GM19438 (cell line): ENCODE measurements around the gene PRPH2.
"Not testable (repeated sequence)": the region's sequence is repeated elsewhere in the genome, so short reads cannot be mapped to it uniquely, and the experiment has no call there.

ENCODE experiments used
- ATAC-seq: cut with Tn5 transposase; IDR thresholded peaks from one replicate; pipeline ENCODE4 v1.9.1; 2021; ENCODE audit warnings: low read depth; ENCODE audit not compliant: unreplicated experiment

PRPH2 gene

DNA sequence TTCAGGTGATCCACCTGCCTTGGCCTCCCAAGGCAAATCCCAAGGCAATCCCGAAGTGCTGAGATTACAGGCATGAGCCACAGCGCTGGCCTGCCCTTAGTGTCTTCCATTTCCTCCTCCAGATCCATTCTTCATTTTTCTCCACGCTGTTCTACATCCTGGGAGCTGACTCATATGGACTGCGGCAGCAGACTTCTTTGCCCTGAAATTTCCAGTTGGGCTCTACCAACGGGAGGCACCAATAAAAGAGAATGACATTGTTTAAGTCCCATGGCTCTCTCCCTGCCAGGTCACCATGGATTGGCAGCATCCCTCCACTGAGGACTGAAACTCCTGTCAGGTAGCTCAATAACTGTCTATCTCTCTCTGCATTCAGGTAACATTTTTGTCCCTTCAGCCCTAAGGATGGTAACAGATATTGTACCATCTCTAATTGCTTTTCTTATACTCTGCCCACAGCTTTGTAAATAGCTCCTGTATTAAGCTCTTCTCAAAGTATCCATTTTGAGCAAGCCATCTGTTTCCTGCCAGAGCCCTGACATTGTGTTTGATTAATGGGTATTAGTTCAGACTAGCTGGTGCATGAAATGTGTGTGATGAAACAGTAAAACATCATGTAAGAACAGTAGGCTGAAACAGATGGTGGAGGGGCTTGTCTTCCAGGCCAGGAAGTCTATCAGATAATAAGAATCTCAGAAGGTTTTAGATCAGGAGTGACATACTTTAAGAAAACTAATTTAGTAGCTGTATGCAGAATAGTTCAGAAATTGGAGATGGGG, 19.9 kb upstream of the PRPH2 start:
- ATAC-seq = no peak

DNA sequence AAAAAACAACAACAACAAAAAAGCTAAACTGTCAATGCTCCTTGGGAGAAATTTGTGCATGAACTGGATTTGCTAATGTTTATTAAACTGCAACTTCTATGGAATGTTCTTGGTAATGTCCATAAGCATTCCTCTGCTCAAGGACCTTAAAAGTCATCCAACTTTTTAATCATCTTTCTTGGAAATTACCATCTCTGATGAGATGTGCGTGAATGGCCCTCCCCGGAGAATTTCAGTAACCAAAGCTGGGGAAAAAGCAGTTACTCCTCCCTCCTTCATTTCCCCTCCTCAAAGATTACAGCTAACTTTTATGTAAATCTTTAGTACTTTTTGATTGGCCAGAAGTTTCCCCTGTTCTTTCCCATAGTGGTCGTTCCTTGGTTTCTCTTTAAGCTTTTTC, 18.3 kb upstream of the PRPH2 start:
- ATAC-seq = no peak

DNA sequence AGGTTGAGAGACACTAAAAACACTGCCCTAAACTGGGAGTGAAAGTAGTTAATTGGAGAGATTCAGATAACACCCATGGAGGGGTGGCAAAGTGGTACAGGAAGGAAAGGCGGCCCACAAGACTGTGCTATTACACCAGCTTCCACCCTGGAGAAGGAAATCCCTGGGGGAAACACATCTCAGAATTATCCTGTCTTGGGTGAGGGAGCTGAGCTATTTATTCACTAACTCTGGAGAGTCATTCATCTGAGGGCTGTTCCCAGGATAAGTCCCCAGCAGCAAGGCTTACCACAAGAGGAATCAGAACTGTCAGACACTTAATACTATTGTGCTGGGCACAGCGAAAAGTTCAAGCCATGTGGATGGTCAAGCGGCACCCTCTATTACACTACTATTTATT, 13.6 kb upstream of the PRPH2 start:
- ATAC-seq = no peak

DNA sequence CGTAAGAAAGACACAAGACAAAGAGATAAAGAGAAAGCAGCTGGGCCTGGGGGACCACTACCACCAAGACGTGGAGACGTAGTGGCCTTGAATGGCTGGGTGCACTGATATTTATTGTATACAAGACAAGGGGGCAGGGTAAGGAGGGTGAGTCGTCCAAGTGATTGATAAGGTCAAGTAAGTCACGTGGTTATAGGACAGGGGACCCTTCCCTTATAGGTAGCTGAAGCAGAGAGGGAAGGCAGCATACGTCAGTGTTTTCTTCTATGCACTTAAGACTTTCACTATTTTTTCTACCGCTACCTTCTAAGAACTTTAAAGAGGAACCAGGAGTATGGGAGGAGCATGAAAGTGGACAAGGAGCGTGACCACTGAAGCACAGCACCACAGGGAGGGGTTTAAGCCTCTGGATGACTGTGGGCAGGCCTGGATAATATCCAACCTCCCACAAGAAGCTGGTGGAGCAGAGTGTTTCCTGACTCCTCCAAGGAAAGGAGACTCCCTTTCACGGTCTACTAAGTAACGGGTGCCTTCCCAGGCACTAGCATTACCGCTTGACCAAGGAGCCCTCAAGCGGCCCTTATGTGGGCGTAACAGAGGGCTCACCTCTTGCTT, 11.6 kb upstream of the PRPH2 start:
- ATAC-seq = not testable (repeated sequence)

DNA sequence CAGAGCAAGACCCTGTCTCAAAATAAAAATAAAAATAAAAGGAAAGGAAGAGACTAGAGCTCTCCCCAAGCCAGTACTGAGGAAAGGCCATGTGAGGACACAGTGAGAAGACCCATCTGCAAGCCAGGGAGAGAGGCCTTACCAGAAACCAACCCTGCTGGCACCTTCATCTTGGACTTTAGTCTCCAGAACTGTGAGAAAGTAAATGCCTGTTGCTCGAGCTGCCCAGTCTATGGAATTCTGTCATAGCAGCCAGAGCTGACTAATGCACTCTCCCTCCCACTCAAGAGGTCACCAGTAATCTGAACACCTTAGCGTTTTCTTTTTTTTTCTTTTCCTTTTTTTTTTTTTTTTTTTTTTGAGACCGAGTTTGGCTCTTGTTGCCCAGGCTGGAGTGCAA, 7.3 kb upstream of the PRPH2 start:
- no peak for ATAC-seq

DNA sequence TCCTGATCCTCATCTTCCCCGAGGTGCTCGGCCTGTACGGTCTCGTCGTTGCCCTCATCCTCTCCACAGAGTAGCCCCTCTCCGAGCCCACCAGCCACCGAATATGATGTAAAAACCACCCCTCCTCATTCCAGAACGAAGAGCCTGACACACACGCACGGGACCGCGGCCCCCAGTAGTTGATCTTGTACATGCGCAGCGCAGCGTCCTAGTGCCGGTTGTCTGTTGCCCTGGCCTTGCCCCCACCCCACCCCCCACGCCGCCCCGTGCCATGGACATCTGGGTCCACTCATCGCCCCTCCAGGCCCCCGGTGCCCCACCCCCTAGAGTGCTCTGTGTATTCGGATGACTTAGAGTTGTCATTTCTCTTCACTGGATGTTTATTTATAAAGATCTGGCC, 5.2 kb upstream of the PRPH2 start:
- ATAC-seq = no peak

DNA sequence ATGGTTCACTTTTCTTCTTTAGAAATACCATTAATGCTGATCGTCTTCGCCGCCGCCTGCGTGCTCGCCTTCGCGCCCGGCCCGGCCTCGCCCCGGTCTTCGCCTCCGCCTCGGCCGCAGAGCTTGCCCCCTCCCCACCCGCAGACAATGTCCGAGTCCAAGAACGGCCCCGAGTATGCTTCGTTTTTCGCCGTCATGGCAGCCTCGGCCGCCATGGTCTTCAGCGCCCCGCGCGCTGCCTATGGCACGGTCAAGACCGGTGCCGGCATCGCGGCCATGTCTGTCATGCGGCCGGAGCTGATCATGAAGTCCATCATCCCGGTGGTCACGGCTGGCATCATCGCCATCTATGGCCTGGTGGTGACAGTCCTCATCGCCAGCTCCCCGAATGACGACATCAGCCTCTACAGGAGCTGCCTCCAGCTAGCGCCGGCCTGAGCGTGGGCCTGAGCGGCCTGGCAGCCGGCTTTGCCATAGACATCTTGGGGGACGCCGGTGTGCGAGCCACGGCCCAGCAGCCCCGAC, 4.8 kb upstream of the PRPH2 start:
- ATAC-seq = no peak

DNA sequence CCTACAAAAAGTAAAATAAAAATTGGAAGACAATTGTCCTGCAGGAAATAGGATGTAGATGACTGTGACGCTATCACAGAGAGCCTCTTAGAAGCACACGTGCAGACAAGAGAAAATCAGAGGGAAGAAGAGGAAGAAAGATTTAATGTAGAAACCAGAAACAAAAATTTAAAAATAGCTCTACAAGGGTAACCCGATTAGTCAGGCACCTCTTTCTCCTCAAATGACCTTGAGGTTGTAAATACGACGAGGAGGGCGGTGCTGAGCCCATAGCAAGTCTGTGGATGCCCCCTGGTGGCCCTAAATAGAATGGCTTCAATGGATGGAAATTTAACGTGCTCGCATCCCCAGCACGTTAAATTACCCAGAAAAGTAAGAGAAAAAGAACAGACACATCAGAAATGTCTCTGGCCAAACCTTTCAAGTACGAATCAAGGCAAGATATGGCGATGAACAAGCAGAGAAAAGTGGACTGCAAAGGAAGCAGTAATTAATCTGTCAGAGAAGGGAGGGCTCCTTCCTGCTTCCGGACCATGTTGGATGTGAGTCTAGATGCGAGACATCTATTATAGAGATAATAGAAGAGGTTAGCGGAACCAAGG, 4.2 kb upstream of the PRPH2 start:
- ATAC-seq = no peak

DNA sequence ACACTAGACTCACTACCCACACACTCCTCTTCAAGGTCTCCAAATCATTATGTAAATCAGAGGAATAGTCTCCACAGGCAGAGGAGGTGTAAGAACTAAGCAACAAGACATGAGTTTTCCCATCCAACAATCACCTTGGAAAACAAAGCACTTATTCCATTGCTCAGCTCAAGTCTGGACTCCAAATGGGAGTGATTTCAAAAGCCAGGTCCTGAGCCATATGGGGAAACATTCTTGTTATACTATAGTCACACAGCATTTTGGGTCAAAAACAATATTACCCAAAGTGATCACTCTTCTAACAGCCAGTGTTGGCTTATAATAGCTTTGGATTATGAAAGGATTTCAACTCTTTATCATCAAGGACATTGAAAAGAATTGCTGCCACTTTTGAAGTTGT, 3.6 kb upstream of the PRPH2 start:
- no peak for ATAC-seq

DNA sequence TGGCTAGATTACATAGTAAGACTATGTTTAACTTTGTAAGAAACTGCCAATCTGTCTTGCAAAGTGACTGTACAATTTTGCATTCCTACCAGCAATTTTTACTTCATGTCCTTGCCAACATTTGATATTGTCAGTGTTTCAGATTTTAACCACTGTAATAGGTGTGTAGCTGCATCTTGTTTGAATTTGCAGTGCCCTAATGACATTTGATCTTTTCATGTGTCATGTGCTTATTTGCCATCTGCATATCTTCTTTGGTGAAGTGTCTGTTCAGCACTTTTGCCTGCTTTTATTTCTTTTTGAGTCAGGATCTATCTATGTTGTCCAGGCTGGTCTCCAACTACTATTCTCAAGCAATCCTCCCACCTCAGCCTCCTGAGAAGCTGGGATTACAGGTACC, 2.4 kb upstream of the PRPH2 start:
- no peak for ATAC-seq

DNA sequence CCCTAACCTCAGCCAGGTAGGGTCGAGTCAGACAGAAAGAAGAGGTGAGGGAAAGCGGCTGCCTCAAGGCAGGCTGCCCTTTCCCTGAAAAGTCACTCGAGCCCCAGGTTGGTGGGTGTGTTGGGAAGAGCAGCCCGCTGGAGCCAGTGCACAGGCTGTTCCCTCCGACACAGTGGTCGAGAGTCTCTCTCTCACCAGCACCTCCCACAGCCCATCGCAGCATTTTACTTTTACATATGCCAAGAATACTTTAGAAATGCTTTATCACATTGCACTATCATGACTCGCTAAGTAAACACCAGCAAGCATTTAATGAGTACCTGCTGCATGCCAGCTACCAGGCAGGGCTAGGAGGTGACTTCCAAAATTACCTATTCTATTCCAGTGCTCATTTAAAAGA, 1.7 kb downstream of the PRPH2 start:
- no peak for ATAC-seq

DNA sequence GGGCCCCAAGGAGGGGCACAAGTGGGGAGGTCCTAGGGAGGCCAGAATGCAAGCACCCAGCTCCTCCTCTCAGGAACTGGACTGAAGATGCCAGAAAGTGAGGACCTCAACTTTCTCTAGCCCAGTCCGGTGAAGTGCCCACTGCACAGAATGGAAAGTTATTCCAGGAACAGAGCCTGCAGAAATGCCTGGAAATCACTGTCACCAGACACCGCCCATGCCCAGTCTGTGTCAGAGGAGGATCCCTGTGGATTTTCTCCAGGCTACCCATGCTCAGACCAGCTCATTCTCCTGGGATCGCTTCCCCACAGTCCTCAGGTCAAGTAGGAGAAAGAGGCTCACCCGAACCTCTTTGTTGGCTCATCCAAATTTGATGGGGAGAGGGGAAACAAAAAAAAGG, 6.5 kb downstream of the PRPH2 start:
- no peak for ATAC-seq

DNA sequence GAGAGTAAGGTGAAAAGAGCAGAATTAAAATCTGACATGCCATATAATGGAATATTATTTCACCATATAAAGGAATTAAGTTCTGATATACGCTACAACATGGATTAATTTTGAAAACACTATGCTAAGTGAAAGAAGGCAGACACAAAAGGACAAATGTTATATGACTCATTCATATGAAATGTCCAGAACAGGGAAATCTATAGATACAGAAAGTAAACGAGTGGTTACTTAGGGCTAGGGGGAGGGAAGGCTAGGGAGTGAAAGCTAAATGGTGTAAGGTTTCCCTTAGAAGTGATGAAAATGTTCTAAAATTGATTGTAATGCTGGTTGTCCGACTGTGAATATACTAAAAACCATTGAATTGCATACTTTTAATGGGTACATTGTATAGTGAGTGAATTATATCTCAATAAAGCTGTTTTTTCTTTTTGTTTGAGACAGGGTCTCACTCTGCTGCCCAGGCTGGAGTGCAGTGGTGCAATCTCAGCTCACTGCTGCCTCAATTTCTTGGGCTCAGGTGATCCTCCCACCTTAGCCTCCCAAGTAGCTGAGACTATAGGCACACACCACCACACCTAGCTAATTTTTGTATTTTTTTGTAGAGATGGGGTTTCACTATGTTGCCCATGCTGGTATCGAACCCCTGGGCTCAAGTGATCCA, 8.2 kb downstream of the PRPH2 start:
- no peak for ATAC-seq

DNA sequence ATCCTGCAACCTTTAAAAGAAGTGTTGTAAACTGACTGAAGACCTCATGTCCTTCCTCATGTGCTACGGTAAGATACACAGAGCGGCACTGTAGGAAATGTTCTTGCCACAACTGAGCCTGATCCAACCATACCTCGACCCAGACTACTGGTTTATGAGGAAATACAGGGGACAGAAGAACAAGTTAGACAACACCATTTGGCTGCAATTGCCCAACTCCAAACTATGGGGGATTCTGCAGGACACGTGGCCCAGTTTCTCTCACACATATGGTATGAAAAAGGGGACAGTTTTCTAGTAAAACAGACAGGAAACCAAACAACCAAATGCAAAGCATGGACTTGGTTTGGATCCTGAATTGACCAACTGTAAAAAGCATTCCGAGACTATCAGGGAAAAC, 10.5 kb downstream of the PRPH2 start:
- no peak for ATAC-seq

DNA sequence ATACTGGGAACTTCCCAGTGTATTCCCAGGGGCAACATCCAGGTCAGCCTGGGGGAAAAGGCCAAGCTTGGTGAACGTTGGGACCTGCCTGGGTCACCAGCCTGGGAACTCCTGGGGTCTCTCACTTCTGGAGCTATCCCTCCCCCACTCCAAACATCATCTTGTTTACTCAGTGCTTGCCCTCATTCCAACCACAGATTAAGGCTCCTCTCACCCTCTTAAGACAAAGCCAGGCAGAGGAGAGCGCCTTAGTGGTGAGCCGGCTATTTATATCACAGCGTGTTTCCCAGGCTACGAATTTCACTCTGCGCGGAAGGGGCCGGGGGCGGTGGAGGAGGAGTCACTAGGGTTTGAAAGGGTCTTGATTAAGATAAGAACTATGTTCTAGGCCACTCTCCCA, 12.1 kb downstream of the PRPH2 start:
- ATAC-seq = no peak

DNA sequence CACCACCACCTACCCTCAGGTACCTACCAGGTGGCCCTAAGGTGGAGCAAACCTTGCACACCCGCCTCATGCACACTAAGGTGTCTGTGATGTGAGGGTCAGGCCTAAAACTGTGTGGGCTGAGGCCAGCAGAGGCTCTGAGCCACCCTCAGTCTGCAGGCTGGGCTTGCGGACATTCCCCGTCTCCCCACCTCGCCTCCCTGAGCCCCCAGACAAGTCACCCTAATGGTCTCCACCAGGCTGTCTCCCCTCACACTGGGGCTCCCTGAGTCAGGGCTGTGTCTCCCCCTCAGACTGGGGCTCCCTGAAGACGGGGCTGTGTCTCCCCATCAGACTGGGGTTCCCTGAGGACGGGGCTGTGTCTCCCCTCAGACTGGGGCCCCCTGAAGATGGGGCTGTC, 12.5 kb downstream of the PRPH2 start:
- no peak for ATAC-seq

DNA sequence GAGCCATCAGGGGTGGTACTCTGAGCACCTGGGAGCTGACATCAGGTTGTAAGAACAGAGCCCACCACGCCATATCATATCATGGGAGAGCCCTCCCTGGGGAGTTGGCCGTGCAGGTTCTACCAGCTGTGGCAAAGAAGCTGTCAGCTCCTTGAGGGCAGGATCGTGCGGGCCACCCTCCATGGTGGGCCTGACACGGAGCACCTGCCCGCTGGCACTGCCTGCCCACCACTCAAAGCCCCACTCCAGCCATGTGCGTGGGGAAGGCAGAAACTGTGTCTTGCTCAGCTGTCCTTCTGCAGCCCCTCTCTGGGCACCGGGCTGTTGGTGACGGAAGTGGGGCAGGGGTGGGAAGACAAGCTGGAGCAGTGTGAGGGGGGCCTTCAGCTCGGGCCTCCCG, 14.3 kb downstream of the PRPH2 start:
- ATAC-seq = no peak

DNA sequence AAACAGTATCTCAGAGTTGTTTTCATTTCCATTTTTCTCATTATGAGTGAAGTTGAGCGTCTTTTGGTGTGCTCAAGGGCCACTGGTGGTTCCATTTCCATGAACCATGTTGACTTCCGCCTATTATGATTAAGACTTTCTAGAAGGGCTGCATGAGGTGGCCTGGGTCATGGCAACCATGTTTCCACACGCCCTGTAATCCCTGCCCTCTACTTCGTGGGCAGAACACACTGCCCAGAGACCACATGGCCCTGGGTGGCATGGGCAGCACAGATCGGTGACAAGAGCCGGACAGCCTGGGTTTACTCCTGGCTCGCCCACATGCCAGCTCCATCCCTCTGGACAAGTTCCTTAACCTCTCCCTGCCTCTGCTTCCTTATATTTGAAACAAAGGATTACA, 14.8 kb downstream of the PRPH2 start:
- ATAC-seq = no peak

DNA sequence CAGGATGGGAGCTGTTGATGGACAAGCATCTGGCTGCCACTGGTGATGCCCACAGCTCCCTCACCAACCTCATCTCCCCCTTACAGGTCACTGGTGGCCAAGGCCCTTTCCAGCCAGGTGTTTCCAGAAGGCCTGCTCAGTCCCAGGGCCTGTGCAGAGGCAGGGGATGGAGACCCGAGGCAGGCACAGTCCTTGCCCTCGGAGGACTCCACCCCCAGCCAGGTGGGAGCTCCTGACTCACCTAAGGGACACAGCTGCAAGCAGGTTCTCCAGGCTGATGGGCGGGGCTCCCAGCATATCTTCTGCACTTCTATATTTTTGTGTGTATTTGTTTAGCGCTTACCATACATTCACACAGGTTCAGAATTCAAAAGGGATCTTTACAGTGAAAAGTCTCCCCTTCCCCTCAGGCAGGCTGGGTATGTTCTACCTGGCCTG, 17.4 kb downstream of the PRPH2 start:
- ATAC-seq = no peak

DNA sequence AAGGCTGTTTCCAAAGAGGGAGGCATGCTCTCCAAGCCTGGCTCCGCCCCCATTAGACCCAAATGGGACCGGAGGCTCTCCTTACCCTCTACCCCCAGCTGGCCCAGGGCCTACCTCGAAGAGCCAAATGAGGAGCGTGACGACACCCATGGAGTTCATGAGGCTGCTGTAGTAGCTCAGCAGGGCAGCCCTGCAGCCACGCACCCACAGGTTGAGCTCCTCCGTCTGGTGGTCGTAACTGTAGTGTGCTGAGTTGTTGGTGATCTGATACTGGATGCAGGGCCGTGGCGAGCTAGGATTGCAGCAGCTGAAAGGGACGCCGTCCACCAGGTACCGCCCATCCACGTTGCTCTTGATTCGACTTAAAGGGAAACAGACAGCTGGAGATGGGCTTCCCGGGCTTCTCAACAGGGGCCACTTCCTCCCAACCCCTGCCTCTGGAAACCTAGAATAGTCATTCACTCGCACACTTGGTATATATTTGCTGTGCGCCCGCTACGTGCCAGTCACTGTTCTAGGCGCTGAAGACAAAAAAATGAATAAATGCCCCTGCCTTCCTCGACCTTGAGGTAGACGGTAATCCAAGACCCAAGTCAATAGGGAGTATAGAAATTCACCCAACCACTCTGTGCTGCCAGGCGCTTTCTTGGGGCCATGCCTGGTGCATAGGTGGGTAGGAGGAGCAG, 18.0 kb downstream of the PRPH2 start:
- ATAC-seq = no peak

DNA sequence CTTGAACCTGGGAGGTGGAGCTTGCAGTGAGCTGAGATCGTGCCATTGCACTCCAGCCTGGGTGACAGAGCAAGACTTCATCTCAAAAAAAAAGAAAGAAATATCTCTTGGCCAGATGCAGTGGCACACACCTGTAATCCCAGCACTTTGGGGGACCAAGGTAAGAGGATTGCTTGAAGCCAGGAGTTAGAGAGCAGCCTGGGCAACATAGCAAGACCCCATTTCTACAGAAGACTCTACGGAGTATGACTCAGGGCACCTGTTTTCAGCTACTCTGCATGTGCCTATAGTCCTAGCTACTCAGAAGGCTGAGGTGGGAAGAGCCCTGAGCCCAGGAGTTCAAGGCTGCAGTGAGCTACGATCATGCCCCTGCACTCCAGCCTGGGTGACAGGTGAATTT, 19.6 kb downstream of the PRPH2 start:
- not testable (repeated sequence) for ATAC-seq
